T47D (cell line): ENCODE results near the gene DNAAF9.

ENCODE experiments used
- DNase-seq, 2 experiments: peaks; one replicate each; pipeline versions ENCODE4 v3.0.0 to v3.0.0-alpha.2; 2011 to 2012; ENCODE audit warnings: low read depth in 1 of 2, low spot score in 1 of 2
- JUND ChIP-seq: IDR thresholded peaks from 2 replicates; pipeline ENCODE4 v1.6.1; 2012; ENCODE audit warnings: low read depth
- in situ Hi-C: cut with HindIII; loops from 2 replicates; pipeline ENCODE4 v1.10.0; 2016; ENCODE audit warnings: low sequenced_read_pairs, low pct_unique_long_range_greater_than_20kb

Gene DNAAF9

DNA sequence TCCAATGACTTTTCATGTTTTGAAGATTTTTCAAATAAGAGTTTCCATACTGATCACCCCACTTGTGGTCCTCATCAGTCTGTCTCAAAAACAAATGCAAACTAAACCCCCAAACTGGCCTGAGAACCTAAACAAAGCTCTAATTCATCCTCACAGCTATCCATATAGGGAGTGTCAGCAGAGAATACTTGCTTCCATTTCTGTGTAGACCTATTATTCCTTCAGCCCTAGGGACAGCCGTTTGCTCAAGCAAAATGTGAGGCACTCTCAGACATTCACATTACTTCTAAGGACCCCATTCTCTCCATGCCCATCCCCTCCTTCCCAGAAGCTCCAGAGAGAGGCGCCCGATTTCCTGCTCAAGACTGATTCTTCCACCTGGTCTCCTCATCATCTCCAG, 24.6 kb downstream of the DNAAF9 start:
- DNase-seq = no peak
- no peak for TF ChIP-seq JUND
- in situ Hi-C loops = no loop called here

DNA sequence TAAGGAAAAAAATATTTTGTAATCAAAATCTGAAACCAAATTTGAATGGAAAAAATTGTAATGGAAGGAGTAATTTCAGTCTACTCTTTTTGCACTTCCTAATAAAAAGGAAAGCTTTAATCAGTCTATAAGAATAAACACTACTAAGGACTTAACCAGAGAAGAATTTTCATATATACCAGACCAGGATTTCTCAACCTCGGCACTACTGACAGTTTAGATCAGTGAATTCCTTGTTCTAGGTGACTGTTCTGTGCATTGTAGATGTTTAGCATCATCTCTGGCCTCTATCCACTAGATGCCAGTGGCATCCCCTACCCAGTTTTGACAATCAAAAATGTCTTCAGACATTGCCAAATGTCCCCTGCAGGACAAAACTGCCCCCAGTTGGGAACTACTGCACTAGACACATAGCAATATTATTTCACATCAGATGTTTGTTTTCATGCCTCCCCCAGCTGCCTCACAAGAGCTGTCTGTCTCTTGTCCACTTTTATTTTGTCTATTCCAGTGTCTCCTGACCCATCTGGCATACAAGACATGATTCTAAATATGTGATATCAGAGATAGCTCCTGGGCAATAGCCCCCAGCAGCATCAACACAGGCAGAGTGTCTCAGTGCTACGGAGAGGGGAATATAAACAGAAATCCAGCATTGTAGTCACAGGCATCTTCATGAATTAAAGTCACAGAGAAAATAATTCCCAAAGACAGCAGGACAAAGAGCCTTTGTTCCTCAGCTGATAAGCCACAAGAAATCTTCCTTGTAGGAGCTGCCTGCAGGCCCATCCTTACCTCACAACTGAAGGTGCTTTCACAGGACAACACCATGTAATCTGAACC, 27.0 kb downstream of the DNAAF9 start:
- DNase-seq = no peak
- in situ Hi-C loops = no loop called here
- no peak for TF ChIP-seq JUND

DNA sequence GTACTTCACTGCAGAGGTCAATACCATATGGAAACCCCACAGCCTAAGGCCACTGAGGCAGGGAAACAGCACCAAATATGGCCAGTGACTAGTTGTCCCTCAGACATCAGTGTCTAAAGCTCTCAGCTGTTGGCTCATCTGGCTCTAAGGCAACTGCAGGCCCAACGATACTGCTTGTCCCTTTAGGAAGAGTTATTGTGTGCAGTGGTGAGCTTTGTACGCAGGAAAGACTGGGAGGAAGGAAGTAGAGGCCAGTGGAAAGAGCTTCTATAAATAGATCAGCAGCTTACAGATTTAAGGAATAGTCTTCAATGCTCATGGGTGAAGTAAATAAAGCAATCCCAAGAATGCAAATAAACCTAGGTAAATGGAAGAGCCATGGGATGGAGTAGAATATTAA, 29.3 kb downstream of the DNAAF9 start:
- in situ Hi-C loops = no loop called here
- no peak for DNase-seq
- TF ChIP-seq JUND = no peak

DNA sequence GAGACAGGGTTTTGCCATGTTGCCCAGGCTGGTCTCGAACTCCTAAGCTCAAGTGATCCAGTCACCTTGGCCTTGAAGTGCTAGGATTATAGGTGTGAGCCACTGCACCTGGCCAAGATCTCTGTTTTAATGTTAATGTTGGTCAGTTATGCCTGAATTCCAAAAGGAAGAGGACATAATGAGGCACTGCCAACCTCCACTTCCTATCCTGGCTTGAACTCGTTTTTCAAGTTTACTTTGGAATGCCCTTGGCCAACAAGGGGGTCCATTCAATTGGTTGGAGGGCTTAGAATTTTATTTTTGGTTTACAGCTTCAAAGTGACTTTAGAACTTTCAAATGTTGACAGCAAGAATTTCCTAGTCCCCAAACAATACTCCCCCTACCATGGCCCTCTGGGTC, 29.8 kb downstream of the DNAAF9 start:
- in situ Hi-C loops = no loop called here
- peak in 1 of 2 experiments; percentile 30 for DNase-seq
- TF ChIP-seq JUND = no peak

DNA sequence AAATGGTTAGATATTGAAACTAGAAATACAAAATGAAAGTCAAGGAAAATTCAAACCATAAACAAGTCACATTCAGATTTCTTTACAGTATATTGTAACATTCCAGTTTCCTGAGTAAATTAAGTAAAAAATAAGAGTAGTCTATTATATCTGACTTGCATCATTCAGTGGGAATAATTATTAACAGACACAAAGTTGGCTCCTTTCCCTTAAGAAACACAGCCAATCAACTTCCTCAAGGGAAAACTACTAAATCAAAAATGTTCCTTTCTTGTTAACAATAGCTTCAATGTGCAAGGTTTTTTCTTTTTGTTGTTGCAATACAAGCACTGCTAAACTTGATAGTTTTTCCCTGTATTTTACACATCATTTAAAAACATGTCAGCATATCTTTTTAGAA, 33.2 kb downstream of the DNAAF9 start:
- DNase-seq = no peak
- in situ Hi-C loops = no loop called here

DNA sequence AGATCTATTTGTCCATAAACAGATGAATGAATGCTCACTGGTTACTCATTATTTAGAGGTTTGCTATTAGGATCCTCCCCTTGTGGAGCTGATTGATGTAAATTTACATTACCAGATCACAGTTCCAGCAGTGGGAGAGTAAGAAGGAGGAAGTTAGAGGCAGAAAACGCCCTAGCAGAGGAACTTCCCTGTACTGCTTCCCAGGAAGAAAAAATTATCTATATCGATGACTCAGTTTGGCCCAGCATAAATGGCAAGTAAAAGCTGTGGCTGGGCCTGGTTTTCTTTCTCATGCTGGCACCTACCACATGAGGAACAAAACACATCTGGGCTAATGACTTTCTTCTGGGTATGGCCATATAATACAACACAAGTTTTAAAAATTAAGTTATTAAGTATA, 35.7 kb downstream of the DNAAF9 start:
- in situ Hi-C loops = no loop called here
- DNase-seq = no peak
- TF ChIP-seq JUND = no peak

More for the DNA sequence above, 33.2 kb downstream of the DNAAF9 start:
- TF ChIP-seq JUND = no peak

DNA sequence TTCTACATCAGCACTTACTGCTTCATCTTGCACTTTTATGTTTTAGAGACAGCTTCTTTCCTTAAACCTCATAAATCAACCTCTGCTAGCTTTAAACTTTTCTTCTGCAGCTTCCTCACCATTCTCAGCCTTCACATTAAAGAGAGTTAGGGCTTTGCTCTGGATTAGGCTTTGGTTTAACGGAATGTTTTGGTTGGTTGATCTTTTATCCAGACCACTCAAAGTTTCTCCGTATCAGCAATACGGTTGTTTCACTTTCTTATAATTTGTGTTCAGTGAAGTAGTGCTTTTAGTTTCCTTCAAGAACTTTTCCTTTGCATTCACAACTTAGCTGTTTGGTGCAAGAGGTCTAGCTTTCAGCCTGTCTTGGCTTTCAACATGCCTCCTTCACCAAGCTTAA, 40.4 kb downstream of the DNAAF9 start:
- DNase-seq = no peak
- no peak for TF ChIP-seq JUND
- in situ Hi-C loops = no loop called here

DNA sequence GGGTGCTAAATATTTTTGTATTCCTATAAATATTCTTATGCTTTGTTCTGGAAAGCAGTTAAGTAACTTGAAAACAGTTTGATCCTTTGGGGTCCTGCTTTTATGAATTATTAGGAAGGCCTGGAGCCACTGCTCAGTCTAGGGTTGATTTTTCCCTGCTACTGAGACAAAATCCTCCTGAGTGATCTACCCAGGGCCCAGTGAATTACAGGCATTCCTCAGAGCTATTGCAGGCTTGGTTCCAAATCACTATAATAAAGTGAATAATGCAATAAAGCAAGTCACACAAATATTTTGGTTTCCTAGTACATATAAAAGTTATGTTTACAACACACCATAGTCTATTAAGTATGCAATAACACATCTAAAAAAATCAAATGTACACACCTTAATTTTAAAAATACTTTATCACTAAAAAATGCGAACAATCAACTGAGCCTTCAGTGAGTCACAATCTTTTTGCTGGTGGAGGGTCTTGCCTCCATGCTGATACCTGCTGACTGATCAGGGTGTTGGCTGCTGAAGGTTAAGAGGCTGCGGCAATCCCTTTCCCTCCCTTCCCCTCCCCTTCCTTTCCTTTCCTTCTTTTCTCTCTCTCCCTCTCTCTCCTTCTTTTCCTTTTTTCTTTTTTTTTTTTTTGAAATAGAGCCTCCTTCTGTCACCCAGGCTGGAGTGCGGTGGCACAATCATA, 43.0 kb downstream of the DNAAF9 start:
- no peak for TF ChIP-seq JUND
- no peak for DNase-seq
- in situ Hi-C loops = no loop called here

DNA sequence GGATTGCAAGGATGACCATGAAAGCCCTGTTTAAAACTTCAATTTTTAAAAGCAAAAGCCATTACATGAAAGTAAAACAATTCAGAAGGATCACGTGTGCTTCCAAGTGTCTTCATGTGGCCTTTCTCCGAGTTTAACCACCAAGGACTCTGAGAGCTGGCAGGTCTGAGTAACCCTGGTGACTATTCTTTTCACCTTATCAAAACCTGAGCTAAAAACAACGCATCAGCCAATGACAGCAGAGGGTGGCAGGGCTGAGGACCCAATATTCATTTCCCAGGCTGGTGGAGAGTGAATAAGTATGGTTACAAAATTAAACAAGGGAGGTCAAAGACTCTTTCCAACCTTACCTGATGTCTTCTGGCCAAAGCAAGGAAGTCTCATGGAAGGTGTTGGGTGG, 46.7 kb downstream of the DNAAF9 start:
- DNase-seq = no peak
- no peak for TF ChIP-seq JUND
- in situ Hi-C loops = no loop called here

DNA sequence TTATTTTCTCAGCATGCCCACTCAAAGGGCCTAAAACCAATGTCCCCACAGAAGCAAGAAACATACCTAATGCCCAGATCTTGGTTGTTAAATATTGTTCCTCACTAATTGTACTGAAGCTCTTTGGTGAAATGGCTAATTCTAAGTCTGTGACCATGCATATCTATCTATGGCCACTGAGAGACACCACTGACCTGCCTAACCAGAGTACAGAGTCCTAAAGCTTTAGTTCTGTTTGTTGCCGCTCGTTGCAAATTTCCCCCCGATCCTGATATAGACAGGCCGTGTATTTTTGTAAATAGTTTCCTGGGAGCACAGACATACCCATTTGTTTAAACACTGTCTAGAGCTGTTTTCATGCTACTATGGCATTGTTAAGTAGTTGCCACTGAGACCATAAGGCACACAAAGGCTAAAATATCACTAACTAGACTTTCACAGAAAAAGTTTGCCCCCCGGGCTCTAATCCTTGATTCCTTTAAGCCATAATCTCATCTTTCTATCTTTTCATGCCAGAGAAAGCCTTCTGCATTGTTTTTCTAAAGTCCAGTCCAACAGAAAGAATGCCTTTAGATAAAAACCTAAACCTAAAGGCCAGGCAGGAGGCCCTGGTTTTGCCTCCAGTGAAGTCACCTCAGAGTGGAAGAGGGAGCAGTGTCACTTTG, 48.7 kb downstream of the DNAAF9 start:
- DNase-seq = peak in 1 of 2 experiments; percentile 12
- TF ChIP-seq JUND = no peak
- in situ Hi-C loops = no loop called here
